ENCODE data around the gene CMTM7. TPM values are rescaled to one million over a fixed set of nuclear protein-coding genes. Genes with fewer than 3 reads are reported as not detected.

CMTM7 gene
- total and polyA plus RNA-seq, 4 donors, result 4.4 to 20.6 (median 11.6) TPM

DNA sequence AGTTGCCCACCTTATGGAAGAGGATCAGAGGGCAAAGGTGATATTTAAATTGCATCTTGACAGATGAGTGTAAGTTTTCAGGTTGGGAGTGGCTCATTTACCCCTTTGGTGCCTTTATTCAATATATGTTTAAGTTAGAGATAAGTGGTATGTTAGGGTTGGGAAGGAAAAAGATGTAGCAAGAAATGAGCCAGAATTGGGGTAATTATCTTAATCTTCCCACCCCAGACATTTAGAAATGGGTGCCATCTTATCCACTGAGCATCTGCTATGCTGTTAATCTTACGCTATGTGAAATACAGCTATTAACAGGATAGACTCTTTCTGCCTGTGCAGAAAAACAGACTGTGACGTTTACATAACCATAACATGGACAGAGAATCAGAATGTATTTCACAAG is 6.3 kb downstream of the CMTM7 start:
- no peaks in the 10 kb centered on the region for H3K9me3 ChIP-seq (ENCODE audit: control insufficient read depth, insufficient read depth, low read length)
- no peak for DNase-seq (ENCODE audit: low read depth in 4 of 6, low spot score in 6 of 6)
- WGBS (ENCODE audit: insufficient coverage), result 100% methylated on average over 1 of the region's 2 CpGs
- no peak overlapping the region for H3K4me3 ChIP-seq (ENCODE audit: low read depth, low read length)
- peaks cover 26% of the 10 kb centered on the region for H3K27me3 ChIP-seq (ENCODE audit: control insufficient read depth, insufficient read depth, low read length)
- no peaks in the 10 kb centered on the region for H3K36me3 ChIP-seq (ENCODE audit: control insufficient read depth, insufficient read depth, low read length)
- peaks cover 12% of the 10 kb centered on the region for H3K4me1 ChIP-seq (ENCODE audit: control insufficient read depth, insufficient read depth, low read length)
- no peak overlapping the region for H3K27ac ChIP-seq (ENCODE audit: low read depth, low read length)

DNA sequence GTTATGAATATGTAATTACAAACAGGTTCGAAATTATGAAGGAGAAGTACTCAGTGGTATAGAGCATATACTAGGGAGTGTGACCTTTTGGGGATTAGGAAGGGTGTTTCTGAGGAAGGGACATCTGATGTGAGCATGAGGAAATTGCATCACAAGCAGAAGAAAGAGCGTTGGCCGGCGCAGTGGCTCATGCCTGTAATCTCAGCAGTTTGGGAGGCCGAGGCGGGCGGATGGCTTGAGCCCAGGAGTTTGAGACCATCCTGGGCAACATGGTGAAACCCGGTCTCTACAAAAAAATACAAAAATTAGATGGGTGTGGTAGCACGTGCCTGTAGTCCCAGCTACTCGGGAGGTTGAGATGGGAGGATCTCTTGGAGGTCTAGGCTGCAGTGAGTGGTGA is 6.9 kb downstream of the CMTM7 start:
- H3K4me1 ChIP-seq (ENCODE audit: control insufficient read depth, insufficient read depth, low read length), result peaks cover 14% of the 10 kb centered on the region
- no peaks in the 10 kb centered on the region for H3K9me3 ChIP-seq (ENCODE audit: control insufficient read depth, insufficient read depth, low read length)
- no peak overlapping the region for H3K4me3 ChIP-seq (ENCODE audit: low read depth, low read length)
- no peak overlapping the region for H3K27ac ChIP-seq (ENCODE audit: low read depth, low read length)
- 90% methylated on average over 6 of the region's 10 CpGs for WGBS (ENCODE audit: insufficient coverage)
- no peak for DNase-seq (ENCODE audit: low read depth in 4 of 6, low spot score in 6 of 6)
- H3K36me3 ChIP-seq (ENCODE audit: control insufficient read depth, insufficient read depth, low read length), result no peaks in the 10 kb centered on the region
- peaks cover 27% of the 10 kb centered on the region for H3K27me3 ChIP-seq (ENCODE audit: control insufficient read depth, insufficient read depth, low read length)

DNA sequence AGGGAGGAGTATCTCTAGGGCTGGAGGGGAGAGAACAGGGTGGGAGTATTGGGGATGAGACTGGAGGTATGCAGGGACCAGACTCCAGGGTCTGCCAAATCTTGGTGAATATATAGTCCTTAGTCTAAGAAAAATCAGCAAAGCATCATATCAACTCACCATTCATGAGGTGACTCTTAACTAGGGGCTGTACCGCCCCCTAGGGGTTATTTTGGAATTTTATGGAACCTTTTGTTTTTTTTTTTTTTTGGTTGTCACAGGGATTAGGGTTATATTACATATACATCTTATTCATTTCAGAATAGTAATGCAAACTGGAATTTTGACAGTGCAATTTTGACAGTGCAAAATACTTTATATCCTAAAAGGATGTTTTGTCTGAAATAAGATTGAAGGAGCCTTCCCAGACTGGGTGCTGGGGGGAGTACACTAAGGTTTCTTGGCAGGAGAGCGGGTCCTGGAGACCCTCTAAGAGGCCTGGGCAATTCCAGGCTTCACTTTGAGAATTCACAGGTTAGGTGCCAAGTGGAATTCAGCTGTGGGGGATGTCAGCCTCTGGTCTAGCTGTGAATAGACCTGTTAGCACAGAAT is 7.5 kb downstream of the CMTM7 start:
- WGBS (ENCODE audit: insufficient coverage), result 100% methylated on average over 1 of the region's 2 CpGs
- Histone ChIP-seq H3K9me3 (ENCODE audit: control insufficient read depth, insufficient read depth, low read length) (no peaks in the 10 kb centered on the region), H3K27ac (ENCODE audit: low read depth, low read length) (no peak overlapping the region), H3K4me3 (ENCODE audit: low read depth, low read length) (no peak overlapping the region), H3K36me3 (ENCODE audit: control insufficient read depth, insufficient read depth, low read length) (no peaks in the 10 kb centered on the region), H3K4me1 (ENCODE audit: control insufficient read depth, insufficient read depth, low read length) (peaks cover 14% of the 10 kb centered on the region), H3K27me3 (ENCODE audit: control insufficient read depth, insufficient read depth, low read length) (peaks cover 30% of the 10 kb centered on the region)
- DNase-seq (ENCODE audit: low read depth in 4 of 6, low spot score in 6 of 6), result peak in 2 of 6 donors; percentile 57 to 62

DNA sequence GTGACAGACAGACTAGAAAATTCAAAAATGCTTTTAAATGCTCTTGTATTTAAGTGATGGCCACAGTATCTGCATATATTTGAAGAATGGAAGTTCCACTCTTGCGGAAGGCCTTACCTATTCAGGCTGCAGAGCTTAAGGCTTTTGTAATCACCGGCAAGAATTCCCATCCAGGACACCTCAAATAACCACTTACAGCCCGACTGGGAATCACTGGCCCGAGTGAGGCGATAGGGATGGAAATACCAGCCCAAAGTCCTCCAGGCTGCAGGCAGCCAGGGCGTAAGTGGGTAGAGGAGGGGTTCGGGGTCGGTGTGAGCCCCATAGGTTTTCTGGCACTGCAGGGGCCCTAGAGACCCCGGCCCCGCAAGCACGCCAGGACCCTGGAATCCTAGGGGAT is 9.5 kb downstream of the CMTM7 start:
- H3K27me3 ChIP-seq (ENCODE audit: control insufficient read depth, insufficient read depth, low read length), result peaks cover 47% of the 10 kb centered on the region
- no peak for DNase-seq (ENCODE audit: low read depth in 4 of 6, low spot score in 6 of 6)
- peak overlapping the region; percentile 26 for H3K4me3 ChIP-seq (ENCODE audit: low read depth, low read length)
- H3K36me3 ChIP-seq (ENCODE audit: control insufficient read depth, insufficient read depth, low read length), result no peaks in the 10 kb centered on the region
- 0% methylated on average over 6 of the region's 11 CpGs for WGBS (ENCODE audit: insufficient coverage)
- peaks cover 14% of the 10 kb centered on the region for H3K4me1 ChIP-seq (ENCODE audit: control insufficient read depth, insufficient read depth, low read length)
- peak overlapping the region; percentile 63 for H3K27ac ChIP-seq (ENCODE audit: low read depth, low read length)
- H3K9me3 ChIP-seq (ENCODE audit: control insufficient read depth, insufficient read depth, low read length), result no peaks in the 10 kb centered on the region

DNA sequence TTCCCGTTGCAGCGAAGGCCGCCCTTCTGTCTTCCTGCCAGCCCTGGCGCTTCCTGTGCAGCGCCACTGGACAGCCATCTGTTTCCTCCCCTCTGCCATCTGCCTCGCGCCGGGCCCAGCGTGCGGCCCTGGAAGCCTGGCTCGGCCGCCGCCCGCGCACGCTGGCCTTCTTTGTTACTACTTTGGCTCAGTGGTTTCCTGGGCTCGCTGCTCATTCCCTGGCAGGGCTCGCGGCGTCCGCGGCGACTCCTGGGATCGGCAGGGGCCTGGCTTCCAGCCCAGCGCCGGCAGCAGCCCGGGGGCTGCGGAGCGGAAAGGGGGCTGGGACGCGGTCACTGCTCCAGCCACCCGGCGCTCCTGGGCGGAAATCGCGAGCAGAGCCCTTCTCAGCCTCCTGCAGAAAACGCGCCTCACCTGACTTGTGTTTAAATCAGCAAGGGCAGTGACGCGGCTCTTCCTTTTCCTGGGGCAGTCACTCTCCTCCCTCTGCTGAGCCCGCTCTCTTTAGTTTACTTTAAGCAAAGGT is 10.0 kb downstream of the CMTM7 start:
- peaks cover 14% of the 10 kb centered on the region for H3K4me1 ChIP-seq (ENCODE audit: control insufficient read depth, insufficient read depth, low read length)
- H3K27me3 ChIP-seq (ENCODE audit: control insufficient read depth, insufficient read depth, low read length), result peaks cover 52% of the 10 kb centered on the region
- 1% methylated on average over 39 of the region's 41 CpGs for WGBS (ENCODE audit: insufficient coverage)
- no peaks in the 10 kb centered on the region for H3K9me3 ChIP-seq (ENCODE audit: control insufficient read depth, insufficient read depth, low read length)
- DNase-seq (ENCODE audit: low read depth in 4 of 6, low spot score in 6 of 6), result peak; percentile 49 to 94 (median 73)
- no peaks in the 10 kb centered on the region for H3K36me3 ChIP-seq (ENCODE audit: control insufficient read depth, insufficient read depth, low read length)
- H3K4me3 ChIP-seq (ENCODE audit: low read depth, low read length), result peak overlapping the region; percentile 26
- peak overlapping the region; percentile 63 for H3K27ac ChIP-seq (ENCODE audit: low read depth, low read length)

DNA sequence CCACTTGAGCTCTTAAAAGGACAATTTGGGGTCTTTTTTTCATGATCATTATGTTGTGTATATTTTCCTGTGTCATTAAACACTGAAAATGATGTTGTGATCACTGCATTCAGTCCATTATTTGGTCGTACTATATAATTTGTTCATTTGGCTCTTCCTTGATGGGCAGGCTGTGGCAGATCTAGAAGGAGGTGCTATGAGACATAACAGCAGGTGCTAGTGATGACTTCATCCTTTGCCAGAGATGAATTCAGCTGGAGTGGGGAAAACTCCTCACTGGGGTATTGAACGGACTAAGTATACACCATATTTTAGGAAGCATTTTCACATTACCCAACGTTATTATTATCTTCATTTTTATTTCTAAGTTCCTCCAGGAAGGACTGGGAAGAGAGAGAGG is 12.0 kb downstream of the CMTM7 start:
- H3K4me3 ChIP-seq (ENCODE audit: low read depth, low read length), result no peak overlapping the region
- H3K36me3 ChIP-seq (ENCODE audit: control insufficient read depth, insufficient read depth, low read length), result no peaks in the 10 kb centered on the region
- no peak for DNase-seq (ENCODE audit: low read depth in 4 of 6, low spot score in 6 of 6)
- no peaks in the 10 kb centered on the region for H3K9me3 ChIP-seq (ENCODE audit: control insufficient read depth, insufficient read depth, low read length)
- peaks cover 66% of the 10 kb centered on the region for H3K27me3 ChIP-seq (ENCODE audit: control insufficient read depth, insufficient read depth, low read length)
- peaks cover 14% of the 10 kb centered on the region for H3K4me1 ChIP-seq (ENCODE audit: control insufficient read depth, insufficient read depth, low read length)
- H3K27ac ChIP-seq (ENCODE audit: low read depth, low read length), result no peak overlapping the region
- WGBS (ENCODE audit: insufficient coverage), result 83% methylated on average over 1 of the region's 3 CpGs

DNA sequence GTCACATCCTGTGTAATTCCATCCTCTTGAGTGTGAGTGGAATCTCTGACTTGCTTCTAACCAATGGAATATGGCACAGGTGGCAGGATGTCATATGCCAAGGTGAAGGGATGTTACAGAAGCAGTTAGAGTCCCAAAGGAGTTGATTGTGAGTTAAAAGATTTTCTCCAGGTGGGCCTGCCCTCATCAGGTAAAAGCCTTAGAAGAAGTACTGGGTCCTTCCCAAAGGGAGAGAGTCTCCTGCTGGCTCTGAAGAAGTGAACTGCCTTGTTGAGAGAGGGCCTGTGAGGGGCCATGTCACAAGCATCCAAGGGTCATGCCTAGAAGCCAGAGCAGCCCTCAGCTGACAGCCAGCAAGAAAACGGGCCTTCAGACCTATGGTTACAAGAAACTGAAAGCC is 13.1 kb downstream of the CMTM7 start:
- H3K9me3 ChIP-seq (ENCODE audit: control insufficient read depth, insufficient read depth, low read length), result no peaks in the 10 kb centered on the region
- DNase-seq (ENCODE audit: low read depth in 4 of 6, low spot score in 6 of 6), result no peak
- H3K4me1 ChIP-seq (ENCODE audit: control insufficient read depth, insufficient read depth, low read length), result peaks cover 14% of the 10 kb centered on the region
- no peak overlapping the region for H3K4me3 ChIP-seq (ENCODE audit: low read depth, low read length)
- no peaks in the 10 kb centered on the region for H3K36me3 ChIP-seq (ENCODE audit: control insufficient read depth, insufficient read depth, low read length)
- no peak overlapping the region for H3K27ac ChIP-seq (ENCODE audit: low read depth, low read length)
- peaks cover 58% of the 10 kb centered on the region for H3K27me3 ChIP-seq (ENCODE audit: control insufficient read depth, insufficient read depth, low read length)
- 38% methylated on average over 1 of the region's 1 CpG for WGBS (ENCODE audit: insufficient coverage)

DNA sequence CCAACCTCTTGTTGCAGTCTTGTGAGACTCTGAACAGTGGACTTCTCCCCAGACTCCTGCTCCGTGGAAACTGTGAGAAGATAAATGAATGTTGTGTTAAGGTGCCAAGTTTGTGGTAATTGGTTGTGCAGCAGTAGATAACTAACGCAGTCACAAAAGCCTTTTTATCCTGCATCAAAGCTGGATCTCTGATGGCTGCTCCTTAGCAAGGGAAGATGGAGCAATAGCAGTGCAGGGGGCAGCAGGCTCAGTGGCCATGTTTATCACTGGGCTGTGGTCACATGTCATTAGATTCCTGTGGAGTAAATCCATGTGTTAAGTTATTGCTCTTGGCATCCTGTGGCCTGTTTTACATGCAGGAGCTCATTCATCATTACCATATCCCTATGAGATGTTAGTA is 13.5 kb downstream of the CMTM7 start:
- Histone ChIP-seq H3K27me3 (ENCODE audit: control insufficient read depth, insufficient read depth, low read length) (peaks cover 57% of the 10 kb centered on the region), H3K9me3 (ENCODE audit: control insufficient read depth, insufficient read depth, low read length) (no peaks in the 10 kb centered on the region), H3K36me3 (ENCODE audit: control insufficient read depth, insufficient read depth, low read length) (no peaks in the 10 kb centered on the region), H3K27ac (ENCODE audit: low read depth, low read length) (no peak overlapping the region), H3K4me3 (ENCODE audit: low read depth, low read length) (no peak overlapping the region), H3K4me1 (ENCODE audit: control insufficient read depth, insufficient read depth, low read length) (peaks cover 14% of the 10 kb centered on the region)
- 18% methylated on average over 2 of the region's 2 CpGs for WGBS (ENCODE audit: insufficient coverage)
- DNase-seq (ENCODE audit: low read depth in 4 of 6, low spot score in 6 of 6), result no peak

DNA sequence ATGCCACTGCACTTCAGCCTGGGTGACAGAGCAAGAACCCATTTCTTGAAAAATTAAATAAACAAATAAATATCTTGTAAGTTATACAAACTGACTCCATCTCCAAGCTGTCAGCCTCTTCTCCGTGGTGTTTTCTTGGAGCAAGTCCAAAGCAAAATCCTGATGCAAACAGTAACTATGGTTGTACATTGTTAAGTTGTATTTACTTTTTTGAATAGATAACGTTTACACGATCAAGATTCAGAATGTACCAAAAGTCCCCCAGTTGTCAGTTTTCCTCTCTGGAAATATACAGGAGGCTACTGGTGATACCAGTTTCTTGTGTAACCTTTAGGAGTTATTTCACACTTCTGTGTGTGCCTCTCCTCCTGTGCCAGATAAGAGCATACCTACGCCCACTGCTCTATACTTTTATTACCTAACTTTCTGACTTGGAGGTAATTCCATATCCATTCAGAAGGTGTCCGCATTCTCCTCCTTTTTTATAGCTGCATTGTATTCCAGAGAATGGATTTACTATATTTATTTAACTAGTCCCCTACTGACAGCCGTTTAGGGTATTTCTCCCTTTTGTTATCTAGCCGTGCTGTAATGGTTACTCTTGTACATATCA is 14.2 kb downstream of the CMTM7 start:
- Histone ChIP-seq H3K27ac (ENCODE audit: low read depth, low read length) (no peak overlapping the region), H3K9me3 (ENCODE audit: control insufficient read depth, insufficient read depth, low read length) (no peaks in the 10 kb centered on the region), H3K36me3 (ENCODE audit: control insufficient read depth, insufficient read depth, low read length) (no peaks in the 10 kb centered on the region), H3K4me1 (ENCODE audit: control insufficient read depth, insufficient read depth, low read length) (peaks cover 14% of the 10 kb centered on the region), H3K27me3 (ENCODE audit: control insufficient read depth, insufficient read depth, low read length) (peaks cover 60% of the 10 kb centered on the region), H3K4me3 (ENCODE audit: low read depth, low read length) (no peak overlapping the region)
- no CpG with 5 or more reads among the region's 7 CpGs for WGBS (ENCODE audit: insufficient coverage)
- no peak for DNase-seq (ENCODE audit: low read depth in 4 of 6, low spot score in 6 of 6)
